ENCODE results near the gene TM4SF5. TPM values are rescaled to one million over a fixed set of nuclear protein-coding genes. Genes with fewer than 3 reads are reported as not detected.

TM4SF5 gene, protein sequence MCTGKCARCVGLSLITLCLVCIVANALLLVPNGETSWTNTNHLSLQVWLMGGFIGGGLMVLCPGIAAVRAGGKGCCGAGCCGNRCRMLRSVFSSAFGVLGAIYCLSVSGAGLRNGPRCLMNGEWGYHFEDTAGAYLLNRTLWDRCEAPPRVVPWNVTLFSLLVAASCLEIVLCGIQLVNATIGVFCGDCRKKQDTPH
- not detected for total RNA-seq

DNA sequence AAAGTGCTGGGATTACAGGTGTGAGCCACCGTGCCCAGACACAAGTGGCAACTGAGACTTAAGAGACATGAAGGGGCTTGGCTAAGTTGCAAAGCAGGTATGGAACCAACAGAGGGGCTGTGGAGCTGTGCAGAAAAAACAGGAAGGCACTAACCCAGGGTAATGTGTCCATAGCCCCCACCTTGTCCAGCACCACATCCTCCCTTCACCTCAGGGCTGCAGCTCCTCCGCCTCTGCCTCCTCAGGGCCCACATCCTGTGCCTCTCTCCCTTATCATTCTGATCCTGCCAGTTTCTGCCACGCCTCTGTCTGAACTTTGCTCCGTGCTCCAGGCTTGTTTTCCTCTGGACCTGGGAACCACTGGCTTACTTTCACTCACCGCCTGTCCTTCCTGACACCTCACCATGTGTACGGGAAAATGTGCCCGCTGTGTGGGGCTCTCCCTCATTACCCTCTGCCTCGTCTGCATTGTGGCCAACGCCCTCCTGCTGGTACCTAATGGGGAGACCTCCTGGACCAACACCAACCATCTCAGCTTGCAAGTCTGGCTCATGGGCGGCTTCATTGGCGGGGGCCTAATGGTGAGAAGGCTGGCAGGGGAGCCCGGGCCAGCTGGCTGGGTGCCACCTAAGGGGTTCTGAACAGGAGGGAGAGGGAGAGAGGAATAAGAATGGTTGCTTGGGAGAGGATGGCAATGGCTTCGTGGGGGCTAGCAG lies at the start of gene TM4SF5:
Gene TM4SF5 (plus strand): TSS at position 368 of the 716 bp plus-strand sequence. CDS start 37 bp downstream, at position 405.

DNA sequence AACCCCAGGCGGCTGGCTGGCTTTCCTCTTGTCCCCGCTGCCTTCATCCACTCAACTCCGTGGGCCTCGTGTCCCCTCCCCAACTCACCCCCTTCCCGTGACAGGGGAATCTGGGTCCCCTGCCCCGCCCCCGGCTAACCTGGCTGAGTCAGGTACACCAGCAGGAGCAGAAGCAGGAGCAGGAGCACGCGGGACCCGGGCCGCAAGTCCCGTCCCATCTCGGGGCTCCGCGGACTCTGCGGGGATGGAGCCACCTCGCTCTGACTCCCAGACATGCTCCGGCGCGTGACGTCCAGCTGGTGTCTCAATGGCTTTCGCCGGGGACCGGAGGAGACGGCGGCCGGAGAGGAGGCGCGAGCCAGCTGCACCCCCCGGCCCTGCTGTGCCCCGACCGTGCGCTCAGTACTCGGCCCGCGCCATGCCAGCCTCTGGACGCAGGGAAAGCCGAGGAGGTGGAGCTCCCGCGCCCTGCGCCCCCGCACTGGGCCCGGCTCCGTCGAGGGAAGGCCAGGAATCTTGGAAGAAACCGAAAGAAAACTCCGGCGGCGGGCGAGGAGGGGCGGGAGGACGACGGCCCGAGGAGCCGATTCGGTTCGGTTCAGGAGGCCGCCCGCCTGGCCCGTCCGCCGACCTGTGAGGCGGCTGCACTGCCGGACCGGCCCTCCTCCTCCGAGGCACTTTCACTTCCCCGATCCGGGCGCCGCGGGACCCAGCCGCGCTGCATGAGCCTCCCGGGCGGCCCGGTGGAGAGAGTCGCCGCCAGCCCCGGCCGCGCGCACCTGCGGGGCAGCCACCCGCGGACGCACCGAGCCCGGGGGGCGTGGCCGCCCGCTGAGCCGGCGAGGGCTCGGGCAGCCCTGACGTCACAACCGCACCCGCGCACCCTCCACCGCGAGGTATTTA lies 32.3 kb upstream of the TM4SF5 start, which contains the start of the genes CXCL16 and ZMYND15:
Gene CXCL16 (minus strand): TSS at position 807 of the 903 bp plus-strand sequence. CDS start 589 bp downstream, at position 218.
Gene ZMYND15 (plus strand): TSS at position 712 of the 903 bp plus-strand sequence. CDS start 716 bp downstream, outside the sequence.

DNA sequence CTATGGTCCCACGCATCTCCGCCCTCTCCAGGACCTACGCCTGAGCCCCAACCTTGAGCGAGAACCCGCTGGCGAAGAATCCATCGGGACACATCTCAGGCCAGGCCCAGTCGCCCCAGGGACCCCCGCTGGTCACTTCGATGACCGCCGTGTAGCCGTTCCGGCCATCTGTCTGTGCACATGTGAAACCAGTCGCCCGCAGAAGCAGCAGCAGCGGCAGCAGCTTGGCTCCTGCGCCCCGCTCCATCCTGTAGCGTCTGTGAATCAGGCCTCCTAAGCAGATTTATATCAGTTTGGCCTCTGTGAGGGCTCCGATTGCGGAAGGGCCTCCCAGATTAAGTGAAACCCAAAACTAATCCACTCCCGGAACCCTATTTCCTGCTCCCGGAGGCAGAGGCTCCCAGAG lies 14.4 kb downstream of the TM4SF5 start, which contains the start of gene VMO1:
Gene VMO1 (minus strand): TSS at position 259 of the 406 bp plus-strand sequence. CDS start 12 bp downstream, at position 247.

DNA sequence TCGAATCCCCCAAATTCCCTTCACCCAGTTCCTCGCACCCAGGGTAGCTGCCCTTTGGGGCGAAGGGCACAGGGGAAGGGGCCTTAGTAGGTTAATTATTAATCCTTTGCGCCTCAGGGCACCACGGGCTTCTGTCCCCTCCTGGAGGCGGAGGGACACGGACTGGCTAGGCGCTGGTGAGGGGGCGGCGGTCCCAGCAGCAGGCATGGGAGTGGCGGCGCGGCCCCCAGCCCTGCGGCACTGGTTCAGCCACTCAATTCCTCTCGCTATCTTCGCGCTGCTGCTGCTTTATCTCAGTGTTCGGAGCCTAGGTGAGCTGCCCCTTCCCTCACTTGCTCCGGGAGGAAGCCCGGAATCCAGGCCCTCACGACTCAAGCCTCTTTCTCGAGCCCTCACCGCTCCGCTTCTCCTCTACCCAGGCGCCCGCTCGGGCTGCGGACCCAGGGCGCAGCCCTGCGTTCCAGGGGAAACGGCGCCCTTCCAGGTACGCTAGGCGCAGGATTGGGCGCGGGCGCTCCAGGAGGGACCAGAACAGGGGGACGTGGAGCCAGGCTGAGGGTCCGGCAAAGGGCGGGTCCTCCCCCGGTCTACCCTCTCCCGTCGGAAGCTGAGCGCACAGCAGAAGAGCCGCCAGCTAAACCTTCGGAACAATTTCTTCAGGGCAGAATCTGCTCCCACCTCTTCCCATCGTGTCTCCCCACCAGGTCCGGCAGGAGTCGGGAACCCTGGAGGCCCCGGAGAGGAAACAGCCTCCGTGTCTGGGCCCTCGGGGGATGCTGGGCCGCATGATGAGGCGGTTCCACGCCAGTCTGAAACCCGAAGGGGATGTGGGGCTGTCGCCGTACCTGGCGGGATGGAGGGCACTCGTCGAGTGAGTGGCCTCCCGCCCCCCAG lies 17.4 kb downstream of the TM4SF5 start, which contains the start of gene GLTPD2:
Gene GLTPD2 (plus strand): TSS at position 158 of the 894 bp plus-strand sequence. CDS start 48 bp downstream, at position 206.

DNA sequence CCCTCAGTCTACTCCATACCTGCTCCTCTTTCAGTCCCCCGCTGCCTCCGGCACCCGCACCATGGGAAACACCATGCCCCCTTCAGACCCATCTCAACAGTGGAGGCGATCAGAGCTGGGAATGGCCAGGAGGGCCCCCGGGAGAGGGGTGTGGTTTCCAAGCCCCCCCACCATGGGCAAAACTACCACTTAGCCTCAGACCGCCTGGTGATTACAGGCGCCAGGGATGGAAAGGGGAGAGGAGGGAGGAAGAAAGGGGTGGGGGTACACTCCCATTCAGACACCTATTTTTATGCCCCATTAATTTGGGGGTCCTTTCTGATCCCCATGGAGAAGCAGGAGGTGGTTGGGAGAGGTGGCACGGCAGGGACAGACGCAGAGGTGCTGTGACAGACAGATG lies 30.5 kb downstream of the TM4SF5 start, which contains the start of gene C17orf114:
Gene C17orf114 (minus strand): TSS at position 101 of the 400 bp plus-strand sequence.

DNA sequence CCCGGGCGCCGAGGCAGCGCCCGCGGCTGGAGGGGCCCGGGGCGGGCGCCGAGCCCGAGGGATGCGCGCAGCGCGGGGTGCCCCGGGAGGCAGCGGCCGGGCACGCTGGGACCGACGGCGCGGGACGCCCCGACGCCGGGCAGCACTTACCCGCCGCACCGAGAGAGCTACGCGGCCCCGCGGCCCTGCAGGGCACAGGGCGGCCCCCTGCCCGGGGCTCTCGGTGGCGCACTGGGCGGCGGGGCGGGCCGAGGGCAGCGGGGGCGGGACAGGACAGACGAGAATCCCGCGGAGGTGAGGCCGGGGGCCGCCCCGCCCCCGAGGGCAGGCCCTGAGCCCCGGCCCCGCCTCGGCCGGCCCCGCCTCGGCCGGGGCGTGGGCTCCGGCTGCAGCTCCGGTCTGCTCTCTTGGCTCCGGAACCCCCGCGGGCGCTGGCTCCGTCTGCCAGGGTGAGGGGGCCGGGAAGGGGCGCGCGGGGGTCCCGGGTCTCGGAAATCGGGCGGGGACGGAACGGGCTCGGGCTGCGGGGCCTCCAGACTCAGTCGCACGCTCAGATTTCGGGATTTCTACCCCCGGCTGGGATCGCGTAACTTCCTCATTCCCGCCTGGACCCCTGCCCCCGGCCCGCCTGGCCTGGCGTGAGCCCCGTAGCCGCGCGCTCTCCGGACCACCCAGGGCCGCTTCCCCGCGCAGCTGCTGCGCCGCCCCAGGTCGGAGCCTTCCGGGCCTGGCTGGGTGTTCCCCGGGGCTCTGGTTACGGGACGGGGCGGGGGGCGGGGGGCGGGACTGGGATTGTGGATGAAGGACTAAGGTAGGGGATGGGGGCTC lies 35.3 kb downstream of the TM4SF5 start, which contains the start of gene PLD2:
Gene PLD2 (plus strand): TSS at position 376 of the 828 bp plus-strand sequence. CDS start 621 bp downstream, outside the sequence.

Other genes starting within 250 kb of the TM4SF5 start
- gene MYBBP1A, start 216.5 kb upstream of the TM4SF5 start, total RNA-seq: 39.0 TPM
- not detected for gene GGT6, start 211.3 kb upstream of the TM4SF5 start, total RNA-seq
- gene SMTNL2, start 187.4 kb upstream of the TM4SF5 start, total RNA-seq: 5.8 TPM
- not detected for gene ALOX15, start 130.2 kb upstream of the TM4SF5 start, total RNA-seq
- gene PELP1, start 67.7 kb upstream of the TM4SF5 start, total RNA-seq: 31.1 TPM
- 16.4 TPM for gene ARRB2, start 61.3 kb upstream of the TM4SF5 start, total RNA-seq
- gene MED11, start 40.5 kb upstream of the TM4SF5 start, total RNA-seq: 8.3 TPM
- 0.23 TPM for gene ZMYND15, start 32.1 kb upstream of the TM4SF5 start, total RNA-seq
- gene CXCL16, start 32.0 kb upstream of the TM4SF5 start, total RNA-seq: 1.8 TPM
- 0.69 TPM for gene VMO1, start 14.5 kb downstream of the TM4SF5 start, total RNA-seq
- not detected for gene GLTPD2, start 17.1 kb downstream of the TM4SF5 start, total RNA-seq
- 111 TPM for gene PSMB6, start 24.3 kb downstream of the TM4SF5 start, total RNA-seq
- gene PLD2, start 35.3 kb downstream of the TM4SF5 start, total RNA-seq: 10.8 TPM
- 29.3 TPM for gene MINK1, start 61.5 kb downstream of the TM4SF5 start, total RNA-seq
- 3.0 TPM for gene C17orf107, start 127.7 kb downstream of the TM4SF5 start, total RNA-seq
- gene CHRNE, start 131.2 kb downstream of the TM4SF5 start, total RNA-seq: 0.46 TPM
- not detected for gene GP1BA, start 160.4 kb downstream of the TM4SF5 start, total RNA-seq
- 51.2 TPM for gene SLC25A11, start 168.2 kb downstream of the TM4SF5 start, total RNA-seq
- gene RNF167, start 168.4 kb downstream of the TM4SF5 start, total RNA-seq: 25.8 TPM
- gene PFN1, start 176.6 kb downstream of the TM4SF5 start, total RNA-seq: 78.0 TPM
- gene ENO3, start 179.2 kb downstream of the TM4SF5 start, total RNA-seq: 1.8 TPM
- gene SPAG7, start 195.9 kb downstream of the TM4SF5 start, total RNA-seq: 40.4 TPM
- gene CAMTA2, start 215.8 kb downstream of the TM4SF5 start, total RNA-seq: 11.8 TPM
- gene INCA1, start 225.6 kb downstream of the TM4SF5 start, total RNA-seq: 0.69 TPM
- gene KIF1C, start 226.1 kb downstream of the TM4SF5 start, total RNA-seq: 13.8 TPM